Upper lobe of left lung (tissue), 6 donors: ENCODE data around the gene MEMO1. TPM values are rescaled to one million over a fixed set of nuclear protein-coding genes. Genes with fewer than 3 reads are reported as not detected.
"Not testable (repeated sequence)": the region's sequence is repeated elsewhere in the genome, so short reads cannot be mapped to it uniquely, and the experiment has no call there.

ENCODE experiments used
- ATAC-seq, 2 donors: fragments of 200-7000 bp; cut with Tn5 transposase; one replicate each; pipeline ENCODE4 v1.9.1; 2022; ENCODE audit warnings: mild to moderate bottlenecking in 2 of 2, moderate library complexity in 2 of 2; ENCODE audit not compliant: low FRiP score in 2 of 2
- DNase-seq, 2 donors: peaks; one replicate each; pipeline ENCODE4 v3.0.0-alpha.2; 2019 to 2020
- H3K27ac ChIP-seq, 4 donors: fragments of 200-600 bp; sonication (generic); one replicate each; pipeline ENCODE4 v1.5.1; 2016 to 2019
- H3K27me3 ChIP-seq, 4 donors: fragments of 200-600 bp; sonication (generic); one replicate each; pipeline ENCODE4 v1.5.1; 2017 to 2019
- H3K36me3 ChIP-seq, 4 donors: fragments of 200-600 bp; sonication (generic); one replicate each; pipeline ENCODE4 v1.5.1; 2016 to 2019
- H3K4me1 ChIP-seq, 4 donors: fragments of 200-600 bp; sonication (generic); one replicate each; pipeline ENCODE4 v1.5.1; 2018 to 2019
- H3K4me3 ChIP-seq, 4 donors: fragments of 200-600 bp; sonication (generic); one replicate each; pipeline ENCODE4 v1.5.1; 2017 to 2019; ENCODE audit warnings: mild to moderate bottlenecking in 2 of 4, moderate library complexity in 1 of 4
- H3K9me3 ChIP-seq, 4 donors: fragments of 200-600 bp; sonication (generic); one replicate each; pipeline ENCODE4 v1.5.1; 2018 to 2019
- CTCF ChIP-seq, 6 experiments: fragments of 450-650 bp in 4 of 6; fragments of 200-600 bp in 2 of 6; sonication (generic) in 2 of 6; IDR thresholded peaks; one replicate each; pipeline ENCODE4 v1.5.1; 2016 to 2019; ENCODE audit warnings: antibody characterized with exemption in 6 of 6
- EP300 ChIP-seq, 4 donors: sonication (generic); formaldehyde crosslinking; IDR thresholded peaks; one replicate each; pipeline ENCODE4 v1.5.1; 2017; ENCODE audit warnings: antibody characterized with exemption in 4 of 4, control low read depth in 2 of 4
- POLR2A ChIP-seq, 4 donors: fragments of 450-650 bp; IDR thresholded peaks; one replicate each; pipeline ENCODE4 v1.5.1; 2016 to 2017; ENCODE audit warnings: antibody characterized with exemption in 4 of 4, mild to moderate bottlenecking in 2 of 4
- POLR2AphosphoS5 ChIP-seq, 2 donors: sonication (generic); formaldehyde crosslinking; IDR thresholded peaks; one replicate each; pipeline ENCODE4 v1.5.1; 2017; ENCODE audit warnings: antibody characterized with exemption in 2 of 2
- WGBS, 2 donors: methylation state at CpG; one replicate each; pipeline ENCODE4 v1.1.5; 2017 to 2018; 5-methylcytosine and 5-hydroxymethylcytosine counted together
- total RNA-seq, 6 donors: library from RNA; depleted of rRNA in 4 of 6; stranded (reverse); fragments of >200 nt in 4 of 6; gene quantifications; one replicate each; pipeline versions ENCODE4 v1.1.0 to v1.2.1, GENCODE V29; 2016 to 2021
- donor health status: DM: no; HTN: no; CAD: no; lungs with moderate emphysema.
- donor health status: DM: no; HTN: yes; CAD: no; lungs with severe emphysema.

The MEMO1 gene
- total RNA-seq, 6 donors from 2014 or later: 12.7 to 32.3 (median 23.6) TPM

- Histone ChIP-seq H3K4me1 (no peaks in the 10 kb centered on the region), H3K4me3 (no peak overlapping the region), H3K36me3 (no peaks in the 10 kb centered on the region), H3K27ac (no peak overlapping the region), H3K9me3 (no peaks in the 10 kb centered on the region), H3K27me3 (no peaks in the 10 kb centered on the region)
- no peak for DNase-seq
- TF ChIP-seq CTCF (IDR thresholded peaks at IDR 0.05) (no peak), POLR2AphosphoS5 (IDR thresholded peaks at IDR 0.05) (no peak), EP300 (IDR thresholded peaks at IDR 0.05) (no peak), POLR2A (IDR thresholded peaks at IDR 0.05) (no peak)
- WGBS, 2 donors: 97 to 98% methylated on average over 5 of the region's 5 CpGs
- no peak for ATAC-seq
These were observed 45.7 kb downstream of the MEMO1 start for GRCh38 chr2:31965094-31965493.

- peaks cover 0 to 5% (median 0%) of the 10 kb centered on the region in 4 donors for H3K4me1 ChIP-seq
- 91 to 95% methylated on average over 2 of the region's 2 CpGs for WGBS, 2 donors
- no peak for TF ChIP-seq EP300 (IDR thresholded peaks at IDR 0.05)
- TF ChIP-seq CTCF (IDR thresholded peaks at IDR 0.05): no peak
- no peak for TF ChIP-seq POLR2AphosphoS5 (IDR thresholded peaks at IDR 0.05)
- no peak for TF ChIP-seq POLR2A (IDR thresholded peaks at IDR 0.05)
- no peak overlapping the region for H3K27ac ChIP-seq
- DNase-seq (no peak), ATAC-seq (peak in 1 of 2 donors; percentile 42)
- H3K36me3 ChIP-seq: no peaks in the 10 kb centered on the region
- H3K27me3 ChIP-seq: no peaks in the 10 kb centered on the region
- H3K9me3 ChIP-seq: no peaks in the 10 kb centered on the region
- H3K4me3 ChIP-seq: no peak overlapping the region
These were observed 47.9 kb downstream of the MEMO1 start for GRCh38 chr2:31962757-31963361.

- TF ChIP-seq POLR2A (IDR thresholded peaks at IDR 0.05) (no peak), CTCF (IDR thresholded peaks at IDR 0.05) (no peak), POLR2AphosphoS5 (IDR thresholded peaks at IDR 0.05) (no peak), EP300 (IDR thresholded peaks at IDR 0.05) (no peak)
- ATAC-seq: no peak
- WGBS, 2 donors: 82 to 90% methylated on average over 5 of the region's 5 CpGs
These were observed 52.6 kb downstream of the MEMO1 start for GRCh38 chr2:31958140-31958717.

GRCh38 chr2:31957354-31958139, 53.3 kb downstream of the MEMO1 start:
- WGBS, 2 donors: 84 to 89% methylated on average over 1 of the region's 1 CpG
- H3K27me3 ChIP-seq: no peaks in the 10 kb centered on the region
- no peaks in the 10 kb centered on the region for H3K36me3 ChIP-seq
- TF ChIP-seq CTCF (IDR thresholded peaks at IDR 0.05) (no peak), POLR2A (IDR thresholded peaks at IDR 0.05) (no peak), EP300 (IDR thresholded peaks at IDR 0.05) (no peak)
- peak overlapping the region in 1 of 4 donors; percentile 45 for H3K27ac ChIP-seq
- peak overlapping the region in 1 of 4 donors; percentile 21 for H3K4me3 ChIP-seq
- DNase-seq: no peak
- no peaks in the 10 kb centered on the region for H3K9me3 ChIP-seq
- no peak for ATAC-seq
- H3K4me1 ChIP-seq: peaks cover 0 to 5% (median 0%) of the 10 kb centered on the region in 4 donors

More at GRCh38 chr2:31958140-31958717, 52.6 kb downstream of the MEMO1 start:
- no peak for DNase-seq
- Histone ChIP-seq H3K4me1 (peaks cover 0 to 5% (median 0%) of the 10 kb centered on the region in 4 donors), H3K36me3 (no peaks in the 10 kb centered on the region), H3K9me3 (no peaks in the 10 kb centered on the region), H3K4me3 (no peak overlapping the region), H3K27ac (no peak overlapping the region), H3K27me3 (no peaks in the 10 kb centered on the region)

DNA sequence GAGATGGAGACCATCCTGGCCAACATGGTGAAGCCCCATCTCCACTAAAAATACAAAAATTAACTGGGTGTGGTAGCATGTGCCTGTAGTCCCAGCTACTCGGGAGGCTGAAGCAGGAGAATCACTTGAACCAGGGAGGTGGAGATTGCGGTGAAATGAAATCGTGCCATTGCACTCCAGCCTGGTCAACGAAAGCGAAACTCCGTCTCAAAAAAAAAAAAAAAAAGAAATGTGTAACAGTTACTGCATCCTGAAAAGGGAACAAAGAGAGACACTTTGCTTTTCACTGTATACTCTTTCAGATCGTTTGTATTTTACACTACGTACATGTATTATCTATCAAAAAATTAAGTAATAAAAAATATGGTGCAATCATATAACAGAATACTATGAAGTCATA, 53.9 kb downstream of the MEMO1 start:
- H3K4me1 ChIP-seq, H3K9me3 ChIP-seq, H3K27me3 ChIP-seq, DNase-seq, H3K36me3 ChIP-seq: not testable (repeated sequence)
- 56 to 82% methylated on average over 8 of the region's 8 CpGs for WGBS, 2 donors
- H3K27ac ChIP-seq: peak overlapping the region in 1 of 4 donors; percentile 45
- peak in 1 of 2 donors; percentile 62 for ATAC-seq
- H3K4me3 ChIP-seq: peak overlapping the region in 1 of 4 donors; percentile 21
